HG03060 (cell line): Measurements from ENCODE around the gene MKNK1.

Experiments
- ATAC-seq: cut with Tn5 transposase; IDR thresholded peaks from one replicate; pipeline ENCODE4 v1.9.1; 2021; ENCODE audit warnings: low read depth, moderate number of reproducible peaks; ENCODE audit not compliant: unreplicated experiment

Gene MKNK1

GRCh38 chr1:46510341-46510997 is 93.6 kb downstream of the MKNK1 start:
- no peak for ATAC-seq

DNA sequence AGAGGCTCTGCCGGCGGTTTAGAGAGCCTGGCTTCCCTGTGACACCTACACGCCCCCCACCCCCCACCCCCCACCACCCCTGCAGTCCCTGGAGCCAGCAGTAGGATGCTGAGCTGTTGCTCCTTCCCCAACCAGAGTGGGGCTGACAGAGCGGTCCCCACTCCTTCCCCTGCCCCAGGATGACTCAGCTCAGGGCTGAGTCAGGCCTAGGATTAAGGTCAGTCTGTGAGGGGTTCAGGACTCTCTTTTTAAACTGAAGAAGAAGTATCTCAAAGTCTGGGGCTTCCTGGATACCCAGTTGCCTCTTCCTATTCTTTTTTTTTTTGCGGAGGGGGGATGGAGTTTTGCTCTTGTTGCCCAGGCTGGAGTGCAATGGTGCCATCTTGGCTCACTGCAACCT is 95.3 kb downstream of the MKNK1 start:
- ATAC-seq, result no peak
